HepG2 (cell line): Measurements from ENCODE around the gene CBLC. TPM values are rescaled to one million over a fixed set of nuclear protein-coding genes. Genes with fewer than 3 reads are reported as not detected.
A peak's percentile ranks its signal among the peaks of the same experiment; 100 is the strongest.

Experiments
- CENPX ChIP-seq: sonication (generic); formaldehyde crosslinking; IDR thresholded peaks from 2 replicates; pipeline ENCODE4 v1.9.0; 2021; ENCODE audit warnings: mild to moderate bottlenecking, missing genetic modification reagents, moderate library complexity
- ETV6 ChIP-seq: sonication (generic); formaldehyde crosslinking; conservative IDR thresholded peaks from 2 replicates; pipeline ENCODE4 v1.4.0; 2020; ENCODE audit warnings: missing genetic modification reagents
- FOXA1 ChIP-seq, 2 experiments: fragments of 450-650 bp in 1 of 2; sonication (generic) in 1 of 2; formaldehyde crosslinking in 1 of 2; IDR thresholded peaks; 2 replicates each; pipeline versions ENCODE4 v1.4.0 to v1.6.1; 2016 to 2020; ENCODE audit warnings: missing genetic modification reagents in 1 of 2
- GATAD1 ChIP-seq: IDR thresholded peaks from 2 replicates; pipeline ENCODE4 v1.6.1; 2016; ENCODE audit warnings: missing genetic modification reagents, missing compliant biosample characterization
- HDAC6 ChIP-seq: fragments of 200-600 bp; sonication (generic); IDR thresholded peaks from 2 replicates; pipeline ENCODE4 v1.7.0; 2017; ENCODE audit warnings: mild to moderate bottlenecking, antibody characterized with exemption, low read length, low read depth
- IRF9 ChIP-seq: sonication (generic); formaldehyde crosslinking; IDR thresholded peaks from 2 replicates; pipeline ENCODE4 v1.8.0; 2022; ENCODE audit warnings: missing genetic modification reagents, mild to moderate bottlenecking, borderline replicate concordance
- PHF8 ChIP-seq: sonication (generic); formaldehyde crosslinking; IDR thresholded peaks from 2 replicates; pipeline ENCODE4 v1.5.0; 2020; ENCODE audit warnings: missing genetic modification reagents
- SALL2 ChIP-seq: sonication (generic); formaldehyde crosslinking; IDR thresholded peaks from 2 replicates; pipeline ENCODE4 v1.8.1; 2023; ENCODE audit warnings: mild to moderate bottlenecking, missing genetic modification reagents, inconsistent platforms
- TGIF2 ChIP-seq: IDR thresholded peaks from 2 replicates; pipeline ENCODE4 v1.6.1; 2016; ENCODE audit warnings: control low read depth, missing compliant biosample characterization
- ZKSCAN8 ChIP-seq: IDR thresholded peaks from 2 replicates; pipeline ENCODE4 v1.6.1; 2016; ENCODE audit warnings: borderline replicate concordance, missing genetic modification reagents, missing compliant biosample characterization
- ZNF296 ChIP-seq: sonication (generic); formaldehyde crosslinking; conservative IDR thresholded peaks from 2 replicates; pipeline ENCODE4 v1.5.0; 2020; ENCODE audit warnings: mild to moderate bottlenecking, missing genetic modification reagents
- ZNF607 ChIP-seq: sonication (generic); formaldehyde crosslinking; IDR thresholded peaks from 2 replicates; pipeline ENCODE4 v1.5.1; 2020; ENCODE audit warnings: missing genetic modification reagents, mild to moderate bottlenecking, borderline replicate concordance
- ZSCAN31 ChIP-seq: sonication (generic); formaldehyde crosslinking; IDR thresholded peaks from 2 replicates; pipeline ENCODE4 v1.5.0; 2020; ENCODE audit warnings: low read depth, mild to moderate bottlenecking, missing genetic modification reagents
- polyA plus RNA-seq, 8 experiments: library from polyadenylated mRNA; depleted of rRNA in 3 of 8; stranded (reverse) in 7 of 8; unstranded in 1 of 8; fragments of >200 nt; fragmentation: Illumina TruSeq in 4 of 8; extraction: Trizol in 4 of 8; gene quantifications; 2 replicates each; pipeline versions ENCODE4 v1.2.1 to v1.2.3, GENCODE V29; 2011 to 2016; ENCODE audit warnings: low read depth in 4 of 8, missing spikeins in 1 of 8, mixed read lengths in 1 of 8; ENCODE audit not compliant: insufficient read depth in 1 of 8
- total RNA-seq, 5 experiments: library from RNA; depleted of rRNA; stranded (reverse); fragments of >200 nt; fragmentation: Illumina TruSeq; extraction: Trizol; gene quantifications; 2 replicates each; pipeline ENCODE4 v1.2.3, GENCODE V29; 2016; ENCODE audit warnings: low read depth in 1 of 5
- TF ChIP-seq, protein P1 (sequence below): sonication (generic); formaldehyde crosslinking; IDR thresholded peaks from 2 replicates; pipeline ENCODE4 v1.4.0; 2020; ENCODE audit warnings: missing genetic modification reagents
- TF ChIP-seq, protein P2 (sequence below): sonication (generic); formaldehyde crosslinking; IDR thresholded peaks from 2 replicates; pipeline ENCODE4 v1.4.0; 2020; ENCODE audit warnings: missing genetic modification reagents, mild to moderate bottlenecking, borderline replicate concordance
- TF ChIP-seq, protein P3 (sequence below): sonication (generic); formaldehyde crosslinking; IDR thresholded peaks from 2 replicates; pipeline ENCODE4 v1.4.0; 2020; ENCODE audit warnings: missing genetic modification reagents
- TF ChIP-seq, protein P4 (sequence below): sonication (generic); formaldehyde crosslinking; IDR thresholded peaks from 2 replicates; pipeline ENCODE4 v1.9.0; 2022; ENCODE audit warnings: missing genetic modification reagents, mild to moderate bottlenecking, borderline replicate concordance

Gene CBLC
- total and polyA plus RNA-seq, 2 of the 13 experiments (the other 11 are each of a cell fraction or from before 2014, with no cell fraction given): 1.8 to 2.6 TPM

DNA sequence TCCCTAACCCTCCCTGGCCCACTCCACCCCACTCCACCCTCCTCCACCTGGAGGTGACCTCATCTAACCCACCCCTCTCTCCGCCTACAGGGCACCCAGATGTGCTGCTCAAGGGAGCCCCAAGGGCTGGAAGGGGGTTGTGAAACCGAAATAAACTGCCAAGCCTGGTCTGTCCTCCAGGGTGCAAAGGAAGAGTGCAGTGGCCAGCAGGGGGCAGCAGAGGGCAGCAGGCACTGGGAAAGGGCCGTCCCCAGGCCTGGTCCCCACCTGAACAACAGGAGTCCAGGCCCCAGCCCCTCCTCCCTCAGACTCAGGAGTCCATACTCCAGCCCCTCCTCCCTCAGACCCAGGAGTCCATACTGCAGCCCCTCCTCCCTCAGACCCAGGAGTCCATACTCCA is 22.8 kb downstream of the CBLC start (continued):
- TF ChIP-seq, protein P1, sequence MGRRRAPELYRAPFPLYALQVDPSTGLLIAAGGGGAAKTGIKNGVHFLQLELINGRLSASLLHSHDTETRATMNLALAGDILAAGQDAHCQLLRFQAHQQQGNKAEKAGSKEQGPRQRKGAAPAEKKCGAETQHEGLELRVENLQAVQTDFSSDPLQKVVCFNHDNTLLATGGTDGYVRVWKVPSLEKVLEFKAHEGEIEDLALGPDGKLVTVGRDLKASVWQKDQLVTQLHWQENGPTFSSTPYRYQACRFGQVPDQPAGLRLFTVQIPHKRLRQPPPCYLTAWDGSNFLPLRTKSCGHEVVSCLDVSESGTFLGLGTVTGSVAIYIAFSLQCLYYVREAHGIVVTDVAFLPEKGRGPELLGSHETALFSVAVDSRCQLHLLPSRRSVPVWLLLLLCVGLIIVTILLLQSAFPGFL (CRISPR knock-in tag): no peak
- TF ChIP-seq ZNF296 (no peak), ZNF607 (CRISPR knock-in tag) (no peak), ZSCAN31 (CRISPR knock-in tag) (no peak), ETV6 (CRISPR knock-in tag) (0 out of 2 replicates have a peak, but pooled peaks have one; percentile 22), HDAC6 (no peak), PHF8 (CRISPR knock-in tag) (peak; percentile 46; the same call in 1 of the 2 replicates), GATAD1 (CRISPR knock-in tag) (0 out of 2 replicates have a peak, but pooled peaks have one; percentile 30), ZKSCAN8 (0 out of 2 replicates have a peak, but pooled peaks have one; percentile 31), FOXA1 (IDR thresholded peaks at IDR 0.05) (no peak), FOXA1 (CRISPR knock-in tag; IDR thresholded peaks at IDR 0.05) (peak; percentile 25), CENPX (no peak), TGIF2 (CRISPR knock-in tag) (no peak), SALL2 (CRISPR knock-in tag) (peak; percentile 54; the same call in 1 of the 2 replicates), IRF9 (0 out of 2 replicates have a peak, but pooled peaks have one; percentile 50)
- TF ChIP-seq, protein P2, sequence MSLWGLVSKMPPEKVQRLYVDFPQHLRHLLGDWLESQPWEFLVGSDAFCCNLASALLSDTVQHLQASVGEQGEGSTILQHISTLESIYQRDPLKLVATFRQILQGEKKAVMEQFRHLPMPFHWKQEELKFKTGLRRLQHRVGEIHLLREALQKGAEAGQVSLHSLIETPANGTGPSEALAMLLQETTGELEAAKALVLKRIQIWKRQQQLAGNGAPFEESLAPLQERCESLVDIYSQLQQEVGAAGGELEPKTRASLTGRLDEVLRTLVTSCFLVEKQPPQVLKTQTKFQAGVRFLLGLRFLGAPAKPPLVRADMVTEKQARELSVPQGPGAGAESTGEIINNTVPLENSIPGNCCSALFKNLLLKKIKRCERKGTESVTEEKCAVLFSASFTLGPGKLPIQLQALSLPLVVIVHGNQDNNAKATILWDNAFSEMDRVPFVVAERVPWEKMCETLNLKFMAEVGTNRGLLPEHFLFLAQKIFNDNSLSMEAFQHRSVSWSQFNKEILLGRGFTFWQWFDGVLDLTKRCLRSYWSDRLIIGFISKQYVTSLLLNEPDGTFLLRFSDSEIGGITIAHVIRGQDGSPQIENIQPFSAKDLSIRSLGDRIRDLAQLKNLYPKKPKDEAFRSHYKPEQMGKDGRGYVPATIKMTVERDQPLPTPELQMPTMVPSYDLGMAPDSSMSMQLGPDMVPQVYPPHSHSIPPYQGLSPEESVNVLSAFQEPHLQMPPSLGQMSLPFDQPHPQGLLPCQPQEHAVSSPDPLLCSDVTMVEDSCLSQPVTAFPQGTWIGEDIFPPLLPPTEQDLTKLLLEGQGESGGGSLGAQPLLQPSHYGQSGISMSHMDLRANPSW: no peak
- TF ChIP-seq, protein P3, sequence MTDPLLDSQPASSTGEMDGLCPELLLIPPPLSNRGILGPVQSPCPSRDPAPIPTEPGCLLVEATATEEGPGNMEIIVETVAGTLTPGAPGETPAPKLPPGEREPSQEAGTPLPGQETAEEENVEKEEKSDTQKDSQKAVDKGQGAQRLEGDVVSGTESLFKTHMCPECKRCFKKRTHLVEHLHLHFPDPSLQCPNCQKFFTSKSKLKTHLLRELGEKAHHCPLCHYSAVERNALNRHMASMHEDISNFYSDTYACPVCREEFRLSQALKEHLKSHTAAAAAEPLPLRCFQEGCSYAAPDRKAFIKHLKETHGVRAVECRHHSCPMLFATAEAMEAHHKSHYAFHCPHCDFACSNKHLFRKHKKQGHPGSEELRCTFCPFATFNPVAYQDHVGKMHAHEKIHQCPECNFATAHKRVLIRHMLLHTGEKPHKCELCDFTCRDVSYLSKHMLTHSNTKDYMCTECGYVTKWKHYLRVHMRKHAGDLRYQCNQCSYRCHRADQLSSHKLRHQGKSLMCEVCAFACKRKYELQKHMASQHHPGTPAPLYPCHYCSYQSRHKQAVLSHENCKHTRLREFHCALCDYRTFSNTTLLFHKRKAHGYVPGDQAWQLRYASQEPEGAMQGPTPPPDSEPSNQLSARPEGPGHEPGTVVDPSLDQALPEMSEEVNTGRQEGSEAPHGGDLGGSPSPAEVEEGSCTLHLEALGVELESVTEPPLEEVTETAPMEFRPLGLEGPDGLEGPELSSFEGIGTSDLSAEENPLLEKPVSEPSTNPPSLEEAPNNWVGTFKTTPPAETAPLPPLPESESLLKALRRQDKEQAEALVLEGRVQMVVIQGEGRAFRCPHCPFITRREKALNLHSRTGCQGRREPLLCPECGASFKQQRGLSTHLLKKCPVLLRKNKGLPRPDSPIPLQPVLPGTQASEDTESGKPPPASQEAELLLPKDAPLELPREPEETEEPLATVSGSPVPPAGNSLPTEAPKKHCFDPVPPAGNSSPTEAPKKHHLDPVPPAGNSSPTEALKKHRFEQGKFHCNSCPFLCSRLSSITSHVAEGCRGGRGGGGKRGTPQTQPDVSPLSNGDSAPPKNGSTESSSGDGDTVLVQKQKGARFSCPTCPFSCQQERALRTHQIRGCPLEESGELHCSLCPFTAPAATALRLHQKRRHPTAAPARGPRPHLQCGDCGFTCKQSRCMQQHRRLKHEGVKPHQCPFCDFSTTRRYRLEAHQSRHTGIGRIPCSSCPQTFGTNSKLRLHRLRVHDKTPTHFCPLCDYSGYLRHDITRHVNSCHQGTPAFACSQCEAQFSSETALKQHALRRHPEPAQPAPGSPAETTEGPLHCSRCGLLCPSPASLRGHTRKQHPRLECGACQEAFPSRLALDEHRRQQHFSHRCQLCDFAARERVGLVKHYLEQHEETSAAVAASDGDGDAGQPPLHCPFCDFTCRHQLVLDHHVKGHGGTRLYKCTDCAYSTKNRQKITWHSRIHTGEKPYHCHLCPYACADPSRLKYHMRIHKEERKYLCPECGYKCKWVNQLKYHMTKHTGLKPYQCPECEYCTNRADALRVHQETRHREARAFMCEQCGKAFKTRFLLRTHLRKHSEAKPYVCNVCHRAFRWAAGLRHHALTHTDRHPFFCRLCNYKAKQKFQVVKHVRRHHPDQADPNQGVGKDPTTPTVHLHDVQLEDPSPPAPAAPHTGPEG (CRISPR knock-in tag): no peak
- TF ChIP-seq, protein P4, sequence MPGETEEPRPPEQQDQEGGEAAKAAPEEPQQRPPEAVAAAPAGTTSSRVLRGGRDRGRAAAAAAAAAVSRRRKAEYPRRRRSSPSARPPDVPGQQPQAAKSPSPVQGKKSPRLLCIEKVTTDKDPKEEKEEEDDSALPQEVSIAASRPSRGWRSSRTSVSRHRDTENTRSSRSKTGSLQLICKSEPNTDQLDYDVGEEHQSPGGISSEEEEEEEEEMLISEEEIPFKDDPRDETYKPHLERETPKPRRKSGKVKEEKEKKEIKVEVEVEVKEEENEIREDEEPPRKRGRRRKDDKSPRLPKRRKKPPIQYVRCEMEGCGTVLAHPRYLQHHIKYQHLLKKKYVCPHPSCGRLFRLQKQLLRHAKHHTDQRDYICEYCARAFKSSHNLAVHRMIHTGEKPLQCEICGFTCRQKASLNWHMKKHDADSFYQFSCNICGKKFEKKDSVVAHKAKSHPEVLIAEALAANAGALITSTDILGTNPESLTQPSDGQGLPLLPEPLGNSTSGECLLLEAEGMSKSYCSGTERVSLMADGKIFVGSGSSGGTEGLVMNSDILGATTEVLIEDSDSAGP (CRISPR knock-in tag): peak; percentile 43; the same call in 1 of the 2 replicates
